Measurements from ENCODE around the gene ARF3. TPM values are rescaled to one million over a fixed set of nuclear protein-coding genes. Genes with fewer than 3 reads are reported as not detected.

Gene ARF3
- total and polyA plus RNA-seq, 2 of the 13 experiments (the other 11 are each of a cell fraction or from before 2014, with no cell fraction given), result 53.8 to 57.9 TPM

- Histone ChIP-seq H3K9ac (ENCODE audit: insufficient read depth, low read depth, low read length) (no peak overlapping the region), H3K27ac (ENCODE audit: extremely low read length, insufficient read depth, low read length) (no peak overlapping the region), H3K4me1 (ENCODE audit: insufficient read depth, low read length) (peaks cover 44% of the 10 kb centered on the region), H3K9me3 (ENCODE audit: low read length) (no peaks in the 10 kb centered on the region), H4K20me1 (ENCODE audit: insufficient read depth, low read length) (no peaks in the 10 kb centered on the region), H2AFZ (ENCODE audit: low read length) (no peak overlapping the region), H3K4me3 (replicated peaks in 1 of 3; ENCODE audit: insufficient read depth in 1 of 3, low read depth in 2 of 3, low read length in 3 of 3) (peak overlapping the region; percentile 34 to 69 (median 51); a peak in 4 of 6 replicates), H3K4me2 (ENCODE audit: low read depth, low read length) (peak overlapping the region; percentile 70), H3K36me3 (replicated peaks in 1 of 2; ENCODE audit: control insufficient read depth in 1 of 2, insufficient read depth in 2 of 2, low read length in 2 of 2) (no peaks in the 10 kb centered on the region), H3K79me2 (ENCODE audit: insufficient read depth, low read length) (no peaks in the 10 kb centered on the region), H3K27me3 (ENCODE audit: control insufficient read depth in 1 of 2, insufficient read depth in 2 of 2, low read length in 2 of 2) (peaks cover 32 to 81% of the 10 kb centered on the region in 2 experiments)
- BruUV-seq (replicated peaks), result no TSS peak
- 34% methylated on average over 22 of the region's 91 CpGs for WGBS (ENCODE audit: low lambda C conversion rate)
- DNase-seq (ENCODE audit: low spot score) (no peak), FAIRE-seq (no peak), ATAC-seq (peak; percentile 62)
- ChIA-PET CTCF (ENCODE audit: low intra/inter-chr PET ratio, low total read pairs) (interaction anchor here (1.2 kb wide), 2 partner anchors 14 to 15 kb away, joined by 3 to 4 read pairs; no protein-coding TSS in a partner anchor), POLR2A (interaction anchor here (1.3 kb wide), 1 partner anchor 17 kb away, joined by 3 read pairs; no protein-coding TSS in a partner anchor)
- intact Hi-C loops (cut with micrococcal nuclease; ENCODE audit: unreplicated experiment) (no loop called here), in situ Hi-C loops (cut with HindIII; ENCODE audit: extremely low pct_ligation_motif_present, low pct_unique_long_range_greater_than_20kb) (no loop called here)
- TF ChIP-seq NFKB2 (CRISPR knock-in tag; IDR thresholded peaks at IDR 0.05; ENCODE audit: borderline replicate concordance), result no peak
- peak; percentile 68; the same call in 1 of the 2 replicates for TF ChIP-seq ZFX (CRISPR knock-in tag; IDR thresholded peaks at IDR 0.05; ENCODE audit: low read depth)
- TF ChIP-seq, protein P1, sequence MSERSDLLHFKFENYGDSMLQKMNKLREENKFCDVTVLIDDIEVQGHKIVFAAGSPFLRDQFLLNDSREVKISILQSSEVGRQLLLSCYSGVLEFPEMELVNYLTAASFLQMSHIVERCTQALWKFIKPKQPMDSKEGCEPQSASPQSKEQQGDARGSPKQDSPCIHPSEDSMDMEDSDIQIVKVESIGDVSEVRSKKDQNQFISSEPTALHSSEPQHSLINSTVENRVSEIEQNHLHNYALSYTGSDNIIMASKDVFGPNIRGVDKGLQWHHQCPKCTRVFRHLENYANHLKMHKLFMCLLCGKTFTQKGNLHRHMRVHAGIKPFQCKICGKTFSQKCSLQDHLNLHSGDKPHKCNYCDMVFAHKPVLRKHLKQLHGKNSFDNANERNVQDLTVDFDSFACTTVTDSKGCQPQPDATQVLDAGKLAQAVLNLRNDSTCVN (CRISPR knock-in tag; IDR thresholded peaks at IDR 0.05; ENCODE audit: borderline replicate concordance), result no peak
- TF ChIP-seq ZSCAN5A (CRISPR knock-in tag; IDR thresholded peaks at IDR 0.05; ENCODE audit: borderline replicate concordance), result no peak
- TF ChIP-seq ZNF777 (CRISPR knock-in tag; IDR thresholded peaks at IDR 0.05), result peak; percentile 95
- TF ChIP-seq, protein P2, sequence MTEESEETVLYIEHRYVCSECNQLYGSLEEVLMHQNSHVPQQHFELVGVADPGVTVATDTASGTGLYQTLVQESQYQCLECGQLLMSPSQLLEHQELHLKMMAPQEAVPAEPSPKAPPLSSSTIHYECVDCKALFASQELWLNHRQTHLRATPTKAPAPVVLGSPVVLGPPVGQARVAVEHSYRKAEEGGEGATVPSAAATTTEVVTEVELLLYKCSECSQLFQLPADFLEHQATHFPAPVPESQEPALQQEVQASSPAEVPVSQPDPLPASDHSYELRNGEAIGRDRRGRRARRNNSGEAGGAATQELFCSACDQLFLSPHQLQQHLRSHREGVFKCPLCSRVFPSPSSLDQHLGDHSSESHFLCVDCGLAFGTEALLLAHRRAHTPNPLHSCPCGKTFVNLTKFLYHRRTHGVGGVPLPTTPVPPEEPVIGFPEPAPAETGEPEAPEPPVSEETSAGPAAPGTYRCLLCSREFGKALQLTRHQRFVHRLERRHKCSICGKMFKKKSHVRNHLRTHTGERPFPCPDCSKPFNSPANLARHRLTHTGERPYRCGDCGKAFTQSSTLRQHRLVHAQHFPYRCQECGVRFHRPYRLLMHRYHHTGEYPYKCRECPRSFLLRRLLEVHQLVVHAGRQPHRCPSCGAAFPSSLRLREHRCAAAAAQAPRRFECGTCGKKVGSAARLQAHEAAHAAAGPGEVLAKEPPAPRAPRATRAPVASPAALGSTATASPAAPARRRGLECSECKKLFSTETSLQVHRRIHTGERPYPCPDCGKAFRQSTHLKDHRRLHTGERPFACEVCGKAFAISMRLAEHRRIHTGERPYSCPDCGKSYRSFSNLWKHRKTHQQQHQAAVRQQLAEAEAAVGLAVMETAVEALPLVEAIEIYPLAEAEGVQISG (CRISPR knock-in tag; IDR thresholded peaks at IDR 0.05), result peak; percentile 91
- peak; percentile 39; the same call in 1 of the 2 replicates for TF ChIP-seq ZNF687 (CRISPR knock-in tag; IDR thresholded peaks at IDR 0.05)
- 0 out of 2 replicates have a peak, but pooled peaks have one; percentile 16 for TF ChIP-seq POGK (CRISPR knock-in tag; conservative IDR thresholded peaks at IDR 0.05)
Measured at GRCh38 chr12:48980953-48981756, 23.9 kb upstream of the ARF3 start.

Data from HepG2 (cell line).